GM18909 (cell line): Measurements from ENCODE around the gene MIEF1.
A peak's percentile ranks its signal among the peaks of the same experiment; 100 is the strongest.
"Not testable (repeated sequence)": the region's sequence is repeated elsewhere in the genome, so short reads cannot be mapped to it uniquely, and the experiment has no call there.

Experiments used
- ATAC-seq: cut with Tn5 transposase; IDR thresholded peaks from one replicate; pipeline ENCODE4 v1.9.1; 2021; ENCODE audit warnings: mild to moderate bottlenecking; ENCODE audit not compliant: unreplicated experiment, poor library complexity

The MIEF1 gene

GRCh38 chr22:39511226-39511625 lies 9.1 kb downstream of the MIEF1 start:
- ATAC-seq = no peak

DNA sequence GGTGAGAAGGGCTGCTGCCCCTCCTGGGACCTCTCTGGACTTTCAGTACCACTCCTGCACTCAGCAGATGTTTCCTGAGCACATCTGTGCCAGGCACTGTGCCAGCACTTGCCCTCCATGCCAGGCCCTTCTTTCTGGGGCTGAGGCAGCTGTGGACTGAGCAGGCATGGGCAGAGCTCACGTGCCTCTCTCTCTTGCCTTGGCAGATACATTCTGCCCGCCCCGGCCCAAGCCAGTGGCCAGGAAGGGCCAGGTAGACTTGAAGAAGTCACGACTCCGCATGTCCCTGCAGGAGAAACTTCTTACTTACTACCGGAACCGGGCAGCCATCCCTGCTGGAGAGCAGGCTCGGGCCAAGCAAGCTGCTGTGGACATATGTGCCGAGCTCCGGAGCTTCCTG lies 9.9 kb downstream of the MIEF1 start:
- ATAC-seq = no peak

- no peak for ATAC-seq
Observed at GRCh38 chr22:39513791-39514190, 11.7 kb downstream of the MIEF1 start.

DNA sequence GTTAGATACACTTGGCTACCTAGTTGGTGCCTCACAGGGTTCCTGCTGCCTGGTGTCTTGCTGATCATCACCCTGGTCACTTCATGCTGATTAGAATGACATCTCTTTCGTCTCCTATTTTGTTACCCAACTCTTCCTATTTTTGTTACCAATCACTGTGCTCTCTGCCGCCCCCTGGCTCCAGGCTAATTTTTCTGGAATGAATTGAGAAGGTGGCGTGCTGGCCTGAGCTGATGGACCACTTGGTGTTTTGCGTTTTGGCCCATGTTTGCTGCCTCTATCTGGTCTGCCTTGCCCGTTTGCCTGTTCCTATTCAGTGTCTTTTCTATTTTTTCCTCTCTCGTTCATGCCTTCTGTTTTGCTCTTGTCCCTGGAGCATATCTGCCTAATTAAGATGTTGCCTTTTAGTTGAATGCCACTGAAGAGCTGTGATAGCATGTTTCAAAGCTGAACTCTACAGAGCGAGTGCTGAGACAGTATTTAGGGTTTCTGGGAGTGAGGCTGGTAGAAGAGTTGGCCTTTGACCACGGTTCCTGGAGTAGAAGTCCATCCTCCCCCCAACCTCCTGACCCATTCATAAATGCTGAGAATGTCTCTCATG lies 12.4 kb downstream of the MIEF1 start:
- no peak for ATAC-seq

GRCh38 chr22:39515266-39516050 lies 13.4 kb downstream of the MIEF1 start:
- no peak for ATAC-seq

DNA sequence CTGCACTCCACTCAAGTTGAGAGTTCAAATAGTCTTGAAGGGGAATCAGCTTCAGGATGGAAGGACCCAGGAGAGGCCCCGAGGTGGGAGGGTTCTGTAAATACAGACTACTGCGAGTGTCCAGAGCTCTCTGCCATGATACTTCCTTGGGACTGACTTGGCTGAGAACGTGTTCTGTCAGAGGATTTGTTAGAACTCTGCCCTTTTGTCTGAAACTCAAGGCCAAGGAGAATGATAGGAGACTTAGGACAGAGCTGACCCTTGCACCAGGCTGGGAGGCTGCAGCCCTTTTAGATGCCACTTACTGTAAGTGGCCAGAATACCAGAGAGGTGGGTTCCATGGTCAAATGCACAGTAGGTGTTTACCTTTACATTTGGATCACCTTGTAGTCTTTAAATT lies 15.4 kb downstream of the MIEF1 start:
- ATAC-seq = no peak

GRCh38 chr22:39518144-39518786 lies 16.2 kb downstream of the MIEF1 start:
- no peak for ATAC-seq

- no peak for ATAC-seq
Observed at GRCh38 chr22:39518996-39519680, 17.0 kb downstream of the MIEF1 start.

DNA sequence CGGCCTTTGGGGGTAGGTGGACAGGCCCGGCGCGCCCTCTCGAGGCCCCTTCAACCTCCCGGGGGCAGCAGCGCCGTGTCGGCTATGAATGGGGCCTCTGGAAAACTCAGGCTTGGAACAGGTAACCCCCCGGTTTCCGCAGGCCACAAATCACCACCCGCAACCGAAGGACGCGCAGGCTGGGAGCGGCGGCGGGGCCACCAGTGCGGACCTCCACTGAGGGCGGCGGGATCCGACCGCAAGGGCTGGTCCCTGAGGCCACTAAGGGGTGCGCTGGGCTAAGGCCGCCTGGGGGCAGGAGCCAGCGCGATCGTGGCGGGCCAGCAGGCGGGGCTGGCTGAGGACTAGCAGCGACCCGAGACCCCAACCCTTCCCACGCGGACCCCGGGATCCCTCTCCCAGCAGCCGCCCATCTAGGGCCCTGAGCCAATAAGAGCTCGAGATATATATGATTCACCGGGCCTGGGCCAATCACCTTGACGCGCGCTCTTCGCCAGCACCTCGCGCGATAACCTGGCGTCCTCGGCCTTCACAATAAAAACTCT lies 17.7 kb downstream of the MIEF1 start:
- peak; percentile 78 for ATAC-seq

DNA sequence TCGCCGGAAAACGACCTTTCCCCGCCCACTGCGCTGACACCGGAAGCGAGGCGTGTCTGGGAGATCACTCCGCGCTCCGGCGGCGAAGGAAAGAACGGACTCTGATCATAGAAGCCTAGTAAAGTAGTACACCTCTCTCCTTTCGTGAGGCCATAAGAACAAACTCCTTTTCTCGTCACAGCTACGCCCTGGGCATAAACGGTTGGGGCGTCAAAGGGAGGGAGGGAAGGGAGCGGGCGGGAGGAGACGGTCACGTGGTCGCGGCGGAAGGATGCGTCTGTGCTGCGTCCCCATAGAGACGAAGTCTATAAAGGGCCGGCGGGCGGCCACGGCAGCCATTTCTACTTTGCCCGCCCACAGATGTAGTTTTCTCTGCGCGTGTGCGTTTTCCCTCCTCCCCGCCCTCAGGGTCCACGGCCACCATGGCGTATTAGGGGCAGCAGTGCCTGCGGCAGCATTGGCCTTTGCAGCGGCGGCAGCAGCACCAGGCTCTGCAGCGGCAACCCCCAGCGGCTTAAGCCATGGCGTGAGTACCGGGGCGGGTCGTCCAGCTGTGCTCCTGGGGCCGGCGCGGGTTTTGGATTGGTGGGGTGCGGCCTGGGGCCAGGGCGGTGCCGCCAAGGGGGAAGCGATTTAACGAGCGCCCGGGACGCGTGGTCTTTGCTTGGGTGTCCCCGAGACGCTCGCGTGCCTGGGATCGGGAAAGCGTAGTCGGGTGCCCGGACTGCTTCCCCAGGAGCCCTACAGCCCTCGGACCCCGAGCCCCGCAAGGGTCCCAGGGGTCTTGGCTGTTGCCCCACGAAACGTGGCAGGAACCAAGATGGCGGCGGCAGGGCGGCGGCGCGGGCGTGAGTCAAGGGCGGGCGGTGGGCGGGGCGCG lies 18.4 kb downstream of the MIEF1 start, which contains the start of gene ATF4:
TSS of gene ATF4 (plus strand) at position 337 of the 880 bp plus-strand sequence. CDS start 884 bp downstream, outside the sequence.
- ATAC-seq = peak; percentile 53

DNA sequence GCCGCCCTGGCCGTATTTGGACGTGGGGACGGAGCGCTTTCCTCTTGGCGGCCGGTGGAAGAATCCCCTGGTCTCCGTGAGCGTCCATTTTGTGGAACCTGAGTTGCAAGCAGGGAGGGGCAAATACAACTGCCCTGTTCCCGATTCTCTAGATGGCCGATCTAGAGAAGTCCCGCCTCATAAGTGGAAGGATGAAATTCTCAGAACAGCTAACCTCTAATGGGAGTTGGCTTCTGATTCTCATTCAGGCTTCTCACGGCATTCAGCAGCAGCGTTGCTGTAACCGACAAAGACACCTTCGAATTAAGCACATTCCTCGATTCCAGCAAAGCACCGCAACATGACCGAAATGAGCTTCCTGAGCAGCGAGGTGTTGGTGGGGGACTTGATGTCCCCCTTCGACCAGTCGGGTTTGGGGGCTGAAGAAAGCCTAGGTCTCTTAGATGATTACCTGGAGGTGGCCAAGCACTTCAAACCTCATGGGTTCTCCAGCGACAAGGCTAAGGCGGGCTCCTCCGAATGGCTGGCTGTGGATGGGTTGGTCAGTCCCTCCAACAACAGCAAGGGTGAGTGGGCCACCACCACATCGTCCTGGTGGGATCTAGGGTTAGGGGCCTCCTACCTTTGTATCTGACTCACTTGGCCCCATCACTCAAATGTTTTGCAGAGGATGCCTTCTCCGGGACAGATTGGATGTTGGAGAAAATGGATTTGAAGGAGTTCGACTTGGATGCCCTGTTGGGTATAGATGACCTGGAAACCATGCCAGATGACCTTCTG lies 19.2 kb downstream of the MIEF1 start:
- not testable (repeated sequence) for ATAC-seq

GRCh38 chr22:39522091-39522490 lies 20.0 kb downstream of the MIEF1 start:
- ATAC-seq = not testable (repeated sequence)

- ATAC-seq = no peak
Observed at GRCh38 chr22:39522567-39523300, 20.6 kb downstream of the MIEF1 start.

DNA sequence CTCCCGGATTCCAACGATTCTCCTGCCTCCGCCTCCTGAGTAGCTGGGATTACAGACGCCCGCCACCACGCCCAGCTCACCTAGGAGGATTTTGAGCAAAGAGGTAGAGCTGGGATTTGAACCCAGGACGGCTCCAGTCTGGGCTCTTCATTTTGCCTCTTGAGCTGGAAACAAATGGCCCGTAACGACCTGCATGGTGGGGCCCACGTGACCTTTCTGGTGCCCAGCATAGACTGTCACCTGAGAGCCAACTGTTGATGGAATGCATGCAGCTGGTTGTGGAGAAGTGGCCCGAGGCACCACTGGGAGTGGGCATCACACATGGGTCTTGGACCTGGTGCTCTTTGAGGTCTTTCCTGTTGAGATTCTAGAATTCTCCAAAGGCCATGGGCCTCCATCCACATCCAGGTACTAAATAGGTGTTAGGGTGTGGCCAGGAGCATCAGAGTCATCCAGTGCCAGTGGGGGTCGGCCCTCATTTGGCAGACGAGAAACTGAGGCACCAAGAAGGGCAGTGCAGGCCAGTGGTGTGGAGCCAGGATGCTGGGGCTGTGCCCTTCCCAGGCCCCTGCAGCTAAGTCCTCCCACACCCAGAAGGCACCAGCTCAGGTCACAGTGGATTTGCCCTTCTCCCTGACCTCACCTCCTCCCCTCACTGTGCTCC lies 22.1 kb downstream of the MIEF1 start:
- no peak for ATAC-seq

GRCh38 chr22:39524753-39525657 lies 22.9 kb downstream of the MIEF1 start:
- ATAC-seq = no peak

DNA sequence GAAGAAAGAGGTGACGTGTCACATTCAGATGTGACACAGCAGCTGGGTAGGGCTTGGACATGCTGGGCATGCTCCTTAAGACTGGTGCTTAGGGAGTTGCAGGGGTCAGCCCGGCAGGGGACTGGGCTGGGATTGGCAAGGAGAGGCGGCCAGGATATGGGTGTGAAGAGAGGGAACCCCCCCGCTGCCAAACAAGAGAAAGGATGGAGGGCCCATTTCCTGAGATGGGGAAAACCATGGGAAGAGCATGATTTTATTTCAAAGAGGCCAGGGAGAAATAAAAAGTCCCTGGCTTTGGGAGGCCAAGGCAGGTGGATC lies 23.5 kb downstream of the MIEF1 start:
- no peak for ATAC-seq

DNA sequence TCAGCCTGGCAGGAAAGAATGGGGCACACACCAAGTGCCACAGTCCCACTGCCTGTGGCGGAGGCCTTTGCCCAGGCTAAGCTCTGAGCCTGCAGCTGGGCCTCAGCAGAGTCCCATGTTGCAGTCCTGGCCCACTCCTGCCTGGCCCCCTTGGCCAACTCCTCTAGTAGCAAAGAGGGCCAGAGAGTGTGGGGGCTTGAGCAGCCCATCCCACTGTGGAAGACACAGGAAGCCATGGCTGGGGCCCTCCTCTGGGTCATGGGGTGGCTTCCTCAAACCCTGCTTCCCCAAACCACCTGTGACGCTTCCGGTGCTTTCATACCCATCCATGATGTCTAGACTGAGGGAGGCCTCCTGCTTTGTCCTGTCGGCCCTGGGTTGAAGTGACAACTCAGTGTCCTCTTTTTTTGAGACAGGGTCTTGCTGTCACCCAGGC lies 24.7 kb downstream of the MIEF1 start:
- ATAC-seq = no peak
